GM10266 (cell line): ENCODE measurements around the gene PRKCG.

Experiments
- DNase-seq: peaks from one replicate; pipeline ENCODE4 v3.0.0; 2012; ENCODE audit errors: extremely low spot score
- TF ChIP-seq, protein P1 (sequence below): IDR thresholded peaks from 2 replicates; pipeline ENCODE4 v1.5.1; 2012; ENCODE audit warnings: mild to moderate bottlenecking, low read depth; ENCODE audit not compliant: control insufficient read depth, insufficient read depth; ENCODE audit errors: missing control alignments

The PRKCG gene

DNA sequence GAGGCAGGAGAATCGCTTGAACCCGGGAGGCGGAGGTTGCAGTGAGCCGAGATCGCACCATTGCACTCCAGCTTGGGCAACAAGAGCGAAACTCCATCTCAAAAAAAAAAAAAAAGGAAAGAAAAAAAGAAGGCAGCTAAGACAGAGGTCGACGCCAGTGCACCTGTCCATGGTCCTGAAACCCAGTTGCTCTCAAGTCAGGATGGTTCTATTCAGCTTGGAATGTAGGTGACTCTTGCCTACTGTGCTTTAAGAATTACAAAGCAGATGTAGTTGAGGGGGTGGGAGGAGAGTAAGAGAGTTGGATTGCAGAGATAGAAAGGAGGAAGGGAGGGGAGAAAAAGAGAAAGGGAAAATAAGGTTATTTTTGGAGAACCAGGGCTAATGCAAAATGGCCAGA lies 45.7 kb downstream of the PRKCG start:
- no peak for DNase-seq
- TF ChIP-seq, protein P1, sequence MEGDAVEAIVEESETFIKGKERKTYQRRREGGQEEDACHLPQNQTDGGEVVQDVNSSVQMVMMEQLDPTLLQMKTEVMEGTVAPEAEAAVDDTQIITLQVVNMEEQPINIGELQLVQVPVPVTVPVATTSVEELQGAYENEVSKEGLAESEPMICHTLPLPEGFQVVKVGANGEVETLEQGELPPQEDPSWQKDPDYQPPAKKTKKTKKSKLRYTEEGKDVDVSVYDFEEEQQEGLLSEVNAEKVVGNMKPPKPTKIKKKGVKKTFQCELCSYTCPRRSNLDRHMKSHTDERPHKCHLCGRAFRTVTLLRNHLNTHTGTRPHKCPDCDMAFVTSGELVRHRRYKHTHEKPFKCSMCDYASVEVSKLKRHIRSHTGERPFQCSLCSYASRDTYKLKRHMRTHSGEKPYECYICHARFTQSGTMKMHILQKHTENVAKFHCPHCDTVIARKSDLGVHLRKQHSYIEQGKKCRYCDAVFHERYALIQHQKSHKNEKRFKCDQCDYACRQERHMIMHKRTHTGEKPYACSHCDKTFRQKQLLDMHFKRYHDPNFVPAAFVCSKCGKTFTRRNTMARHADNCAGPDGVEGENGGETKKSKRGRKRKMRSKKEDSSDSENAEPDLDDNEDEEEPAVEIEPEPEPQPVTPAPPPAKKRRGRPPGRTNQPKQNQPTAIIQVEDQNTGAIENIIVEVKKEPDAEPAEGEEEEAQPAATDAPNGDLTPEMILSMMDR, result no peak

DNA sequence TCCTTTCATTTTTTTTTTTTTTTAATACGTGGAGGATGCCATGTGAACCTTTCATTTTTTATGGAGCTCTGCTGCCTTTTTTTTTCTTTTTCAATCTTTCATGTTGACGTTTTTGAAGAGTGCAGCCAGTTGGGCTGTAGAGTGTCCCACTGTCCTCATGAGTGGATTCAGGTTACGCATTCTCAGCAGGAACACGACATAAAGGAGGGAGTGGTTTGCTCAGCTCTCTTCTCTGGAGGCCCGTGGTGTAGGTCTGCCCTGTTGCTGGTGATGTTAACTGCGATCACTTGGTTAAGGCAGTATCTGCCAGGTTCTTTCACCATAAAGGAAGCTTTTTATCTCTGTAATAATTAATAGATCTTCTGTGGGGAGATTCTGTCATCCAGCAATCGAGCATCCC lies 54.0 kb downstream of the PRKCG start:
- DNase-seq, result no peak
- TF ChIP-seq, protein P1, result no peak

DNA sequence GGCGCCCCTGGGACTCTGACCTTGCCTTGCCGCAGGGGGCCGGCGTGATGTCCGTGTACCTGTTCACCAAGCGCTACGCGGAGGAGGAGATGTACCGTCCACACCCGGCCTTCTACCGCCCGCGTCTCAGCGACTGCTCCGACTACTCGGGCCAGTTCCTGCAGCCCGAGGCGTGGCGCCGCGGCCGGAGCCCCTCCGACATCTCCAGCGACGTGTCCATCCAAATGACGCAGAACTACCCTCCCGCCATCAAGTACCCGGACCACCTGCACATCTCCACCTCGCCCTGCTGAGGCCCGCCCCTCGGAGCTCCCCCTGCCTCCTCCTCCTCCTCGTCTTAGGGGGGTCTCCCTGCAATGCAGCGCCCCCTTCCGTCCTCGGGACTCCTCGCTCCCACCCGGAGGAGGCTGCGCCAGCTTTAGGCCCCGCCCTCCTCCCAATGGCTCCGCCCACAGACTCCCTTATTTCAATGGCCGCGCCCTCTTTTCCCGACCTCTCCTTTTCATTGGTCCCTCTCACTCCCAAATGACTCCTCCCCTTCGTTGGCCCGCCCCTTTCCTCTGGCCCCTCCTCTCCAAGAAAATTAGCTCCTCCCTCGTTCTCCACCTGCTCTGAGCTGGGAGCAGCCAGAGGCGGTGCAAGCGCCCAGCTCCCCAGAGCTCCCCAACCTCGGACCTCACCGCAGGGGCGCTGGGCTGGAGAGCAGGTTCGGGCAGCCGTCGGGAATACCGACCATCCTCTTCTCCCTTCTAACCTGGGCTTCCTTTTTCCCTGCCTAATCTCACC lies 60.2 kb downstream of the PRKCG start:
- no peak for DNase-seq
- TF ChIP-seq, protein P1, result no peak

DNA sequence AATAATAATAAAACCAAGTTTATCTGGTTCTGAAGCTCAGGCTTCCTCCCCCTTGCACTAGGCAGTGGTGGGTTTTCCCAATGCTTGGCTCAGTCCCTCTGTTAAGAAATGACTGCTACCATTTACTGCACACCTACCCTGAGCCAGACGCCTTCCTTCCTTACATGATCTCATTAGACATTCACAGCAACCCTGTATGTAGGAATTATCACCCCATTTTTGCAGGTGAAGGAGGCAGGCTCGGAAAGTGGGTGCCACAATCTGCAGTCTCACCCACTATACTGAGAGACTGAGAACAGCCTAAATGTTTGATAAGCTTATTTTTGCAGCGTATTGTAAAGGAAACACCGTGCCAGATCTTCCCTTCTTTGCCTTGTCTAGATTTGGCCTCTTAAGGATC lies 62.4 kb downstream of the PRKCG start:
- no peak for DNase-seq
- TF ChIP-seq, protein P1, result no peak

DNA sequence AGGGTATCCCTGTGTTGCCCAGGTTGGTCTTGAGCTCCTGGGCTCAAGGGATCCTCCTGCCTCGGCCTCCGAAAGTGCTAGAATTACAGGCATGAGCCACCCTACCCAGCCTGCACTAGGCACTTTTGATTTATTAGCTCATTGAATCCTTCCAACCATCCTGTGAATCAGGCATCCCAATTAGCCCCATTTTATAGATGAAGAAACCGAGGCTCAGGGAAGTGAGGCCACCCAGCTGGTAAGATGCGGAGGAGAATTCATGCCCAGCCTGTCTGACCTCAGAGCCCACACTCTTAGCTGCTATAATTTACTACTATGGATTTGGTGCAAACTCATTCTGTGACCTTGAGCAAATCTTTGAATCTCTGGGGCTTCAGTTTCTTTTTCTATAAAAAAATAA lies 62.9 kb downstream of the PRKCG start:
- TF ChIP-seq, protein P1, result no peak

DNA sequence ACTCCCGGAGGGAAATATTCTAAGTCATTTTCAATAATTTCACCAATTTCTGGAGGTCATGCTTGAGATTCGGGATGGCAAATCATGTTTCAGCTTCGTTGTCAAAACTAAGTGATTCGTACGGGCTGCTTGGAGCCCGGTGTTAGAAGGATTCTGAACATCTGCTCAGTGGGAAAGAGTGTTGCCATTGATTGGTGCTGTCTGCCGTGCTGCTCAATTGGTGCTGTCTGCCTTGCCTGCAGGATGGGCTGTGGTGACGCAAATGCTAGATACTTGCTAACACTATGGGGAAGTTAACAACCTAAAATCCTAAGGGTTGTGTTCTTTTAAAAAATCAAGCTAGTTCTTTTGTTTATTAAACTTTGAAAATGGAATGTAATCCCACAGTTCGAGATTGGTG lies 63.4 kb downstream of the PRKCG start:
- DNase-seq, result no peak
- TF ChIP-seq, protein P1, result no peak

More for the DNA sequence above, 62.9 kb downstream of the PRKCG start:
- DNase-seq, result no peak

DNA sequence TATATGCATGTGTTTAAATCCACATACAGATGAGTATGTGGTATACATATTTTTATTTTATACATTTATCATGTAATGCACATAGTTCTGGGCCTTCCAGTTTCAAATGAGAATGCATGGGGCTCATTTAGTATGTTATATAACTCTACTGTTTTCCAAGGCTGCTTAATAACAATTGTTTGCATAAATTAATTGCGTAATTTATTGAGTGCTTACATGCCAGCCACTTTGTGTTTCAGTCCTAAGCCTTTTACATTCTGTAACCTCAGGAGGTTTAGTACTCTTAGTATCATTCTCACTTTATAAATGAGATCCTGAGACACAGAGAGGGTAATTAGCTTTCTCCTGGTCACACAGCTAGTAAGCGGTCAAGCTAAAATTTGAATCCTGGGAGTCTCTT lies 64.0 kb downstream of the PRKCG start:
- TF ChIP-seq, protein P1, result no peak
- DNase-seq, result no peak
